NCI-H1105 (cell line): ENCODE results near the gene CYTIP.

Experiments used
- DNase-seq: peaks from one replicate; lab custom pipeline; 2025; lab: John Stamatoyannopoulos, UW

Gene CYTIP

GRCh38 chr2:157443795-157444640 lies at the start of gene CYTIP:
Gene CYTIP (minus strand): TSS chr2:157444089. CDS start chr2:157444020, 69 bp downstream.
- no peak for DNase-seq

GRCh38 chr2:157492189-157492773 lies 48.4 kb upstream of the CYTIP start:
- peak; percentile 29 for DNase-seq

GRCh38 chr2:157489983-157490382 lies 46.1 kb upstream of the CYTIP start:
- no peak for DNase-seq

- DNase-seq, result no peak
These were observed 45.0 kb upstream of the CYTIP start for GRCh38 chr2:157488877-157489276.

GRCh38 chr2:157487747-157488146 lies 43.9 kb upstream of the CYTIP start:
- no peak for DNase-seq

- no peak for DNase-seq
These were observed 43.4 kb upstream of the CYTIP start for GRCh38 chr2:157487271-157487610.

- no peak for DNase-seq
These were observed 42.8 kb upstream of the CYTIP start for GRCh38 chr2:157486596-157487270.

GRCh38 chr2:157480182-157480961 lies 36.5 kb upstream of the CYTIP start:
- no peak for DNase-seq

GRCh38 chr2:157479081-157480027 lies 35.5 kb upstream of the CYTIP start:
- DNase-seq, result no peak

- no peak for DNase-seq
These were observed 34.0 kb upstream of the CYTIP start for GRCh38 chr2:157477919-157478318.

- no peak for DNase-seq
These were observed 33.2 kb upstream of the CYTIP start for GRCh38 chr2:157476953-157477709.

- no peak for DNase-seq
These were observed 32.0 kb upstream of the CYTIP start for GRCh38 chr2:157475722-157476390.

- DNase-seq, result no peak
These were observed 29.7 kb upstream of the CYTIP start for GRCh38 chr2:157473581-157473980.

- DNase-seq, result no peak
These were observed 27.2 kb upstream of the CYTIP start for GRCh38 chr2:157471078-157471477.

- no peak for DNase-seq
These were observed 26.4 kb upstream of the CYTIP start for GRCh38 chr2:157470321-157470720.

- DNase-seq, result no peak
These were observed 25.8 kb upstream of the CYTIP start for GRCh38 chr2:157469726-157470125.

GRCh38 chr2:157468931-157469708 lies 25.2 kb upstream of the CYTIP start:
- DNase-seq, result no peak

GRCh38 chr2:157466764-157467163 lies 22.9 kb upstream of the CYTIP start:
- no peak for DNase-seq

GRCh38 chr2:157465554-157465953 lies 21.7 kb upstream of the CYTIP start:
- DNase-seq, result no peak
